ENCODE data around the gene DNAJC10.
A peak's percentile ranks its signal among the peaks of the same experiment; 100 is the strongest.
"Not testable (repeated sequence)": the region's sequence is repeated elsewhere in the genome, so short reads cannot be mapped to it uniquely, and the experiment has no call there.

Gene DNAJC10

DNA sequence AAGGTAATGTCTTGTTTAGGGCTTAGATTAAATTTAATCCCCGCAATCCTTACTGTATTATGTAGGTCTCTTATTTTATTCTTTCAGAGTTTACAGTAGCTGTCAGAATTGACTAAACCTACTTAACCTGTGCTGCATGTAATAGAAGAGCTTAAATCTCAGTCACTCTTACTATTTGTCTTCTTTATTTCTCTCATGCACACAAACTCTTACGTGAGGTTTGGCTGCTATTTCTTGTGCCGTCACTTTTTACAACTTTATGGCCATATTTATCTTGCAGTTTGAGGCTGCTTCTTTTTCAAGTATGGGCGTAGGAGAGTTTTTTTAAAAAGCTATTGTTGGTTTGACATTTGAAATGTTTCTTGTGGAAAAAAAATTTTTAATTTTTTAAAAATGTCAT, 12.0 kb downstream of the DNAJC10 start:
- DNase-seq, result no peak

DNA sequence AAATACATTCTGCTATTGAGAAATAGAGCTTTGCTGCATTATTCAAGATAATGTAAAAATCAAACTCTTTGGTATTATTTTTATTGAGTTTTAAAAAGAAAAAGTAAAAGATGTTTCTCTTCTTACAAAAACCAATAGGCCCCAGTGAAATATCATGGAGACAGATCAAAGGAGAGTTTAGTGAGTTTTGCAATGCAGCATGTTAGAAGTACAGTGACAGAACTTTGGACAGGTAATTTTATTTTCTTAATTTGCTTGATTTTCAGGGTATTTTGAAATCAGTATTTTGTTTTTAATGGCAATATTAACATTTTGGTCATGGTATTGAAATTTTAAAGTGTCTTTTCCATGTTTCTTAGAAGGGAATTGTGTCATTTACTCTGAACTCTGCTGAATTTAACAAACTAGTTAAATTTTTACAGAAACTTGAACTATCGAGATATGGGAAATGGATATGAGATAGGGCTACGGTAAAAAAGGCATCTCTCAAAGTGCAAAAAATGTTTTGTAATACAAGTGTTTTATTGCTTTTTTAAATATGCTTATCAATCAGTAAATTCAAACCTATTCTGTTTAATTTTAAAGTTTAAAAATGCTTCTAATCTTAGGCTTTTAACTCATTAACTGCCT, 13.8 kb downstream of the DNAJC10 start:
- DNase-seq, result no peak

DNA sequence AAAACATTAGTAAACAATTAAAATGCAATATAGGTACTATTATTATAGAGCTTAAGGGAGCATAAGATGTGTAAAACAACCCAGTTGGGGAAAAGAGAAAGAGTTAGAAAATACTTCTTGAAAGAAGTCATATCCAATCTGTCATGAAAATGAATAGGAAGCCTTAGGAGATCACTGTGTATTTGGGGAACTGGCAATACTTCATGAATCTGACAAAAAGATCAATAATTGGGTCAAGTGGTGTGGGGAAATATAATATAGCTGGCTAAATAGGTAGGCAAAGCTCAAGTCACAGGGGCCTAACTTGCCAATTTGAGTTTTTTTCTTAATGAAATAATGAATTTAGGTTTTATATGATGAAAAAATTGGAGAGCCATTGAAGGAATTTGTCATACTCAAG, 14.4 kb downstream of the DNAJC10 start:
- no peak for DNase-seq

DNA sequence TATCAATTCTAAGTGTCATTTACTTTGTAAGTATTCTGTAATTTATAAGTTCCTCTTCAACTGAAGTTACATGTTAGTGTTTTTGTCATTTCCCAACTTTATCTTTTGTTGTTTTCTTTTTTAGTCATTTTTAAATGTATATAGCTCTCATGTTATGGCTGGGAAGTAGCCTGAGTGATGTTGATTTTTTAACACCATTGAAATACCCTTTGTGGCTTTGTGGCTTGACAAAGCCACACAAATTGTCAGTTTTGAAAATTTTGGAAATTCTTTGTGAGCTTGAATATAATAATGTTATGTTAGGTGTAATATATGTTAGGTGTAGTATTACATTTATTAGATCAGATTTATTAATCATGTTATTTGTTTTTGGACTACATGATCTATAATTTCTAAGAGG, 16.7 kb downstream of the DNAJC10 start:
- DNase-seq, result no peak

DNA sequence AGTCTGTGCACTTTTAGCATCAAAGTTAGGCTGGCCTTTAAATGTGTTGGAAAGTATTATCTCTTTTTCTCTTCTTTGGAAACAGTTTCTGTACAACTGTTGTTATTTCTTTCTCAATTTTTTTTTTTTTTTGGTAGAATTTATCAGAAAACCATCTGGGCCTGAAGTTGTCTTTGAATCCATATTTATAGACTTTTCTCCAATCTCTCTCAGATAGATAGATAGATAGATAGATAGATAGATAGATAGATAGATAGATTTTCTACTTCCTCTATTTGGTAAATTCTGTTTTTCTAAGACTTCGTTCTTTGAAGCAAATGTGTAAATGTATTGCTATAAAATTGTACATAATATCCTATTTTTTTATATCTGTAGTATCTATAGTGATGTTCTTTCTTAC, 17.5 kb downstream of the DNAJC10 start:
- DNase-seq, result no peak

DNA sequence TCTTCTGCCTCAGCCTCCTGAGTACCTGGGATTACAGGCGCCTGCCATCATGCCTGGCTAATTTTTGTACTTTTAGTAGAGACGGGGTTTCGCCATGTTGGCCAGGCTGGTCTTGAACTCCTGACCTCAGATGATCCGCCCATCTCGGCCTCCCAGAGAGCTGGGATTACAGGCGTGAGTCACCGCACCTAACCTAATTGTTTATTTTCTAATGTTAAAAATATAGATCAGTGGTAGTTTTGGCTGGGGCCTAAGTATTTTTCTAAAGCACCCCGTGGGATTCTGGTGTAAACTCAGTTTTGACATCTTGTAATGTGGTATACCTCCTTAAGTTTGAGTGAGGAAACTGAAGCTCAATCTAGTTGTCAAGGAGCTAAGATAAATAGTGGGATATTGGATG, 20.8 kb downstream of the DNAJC10 start:
- DNase-seq, result not testable (repeated sequence)

DNA sequence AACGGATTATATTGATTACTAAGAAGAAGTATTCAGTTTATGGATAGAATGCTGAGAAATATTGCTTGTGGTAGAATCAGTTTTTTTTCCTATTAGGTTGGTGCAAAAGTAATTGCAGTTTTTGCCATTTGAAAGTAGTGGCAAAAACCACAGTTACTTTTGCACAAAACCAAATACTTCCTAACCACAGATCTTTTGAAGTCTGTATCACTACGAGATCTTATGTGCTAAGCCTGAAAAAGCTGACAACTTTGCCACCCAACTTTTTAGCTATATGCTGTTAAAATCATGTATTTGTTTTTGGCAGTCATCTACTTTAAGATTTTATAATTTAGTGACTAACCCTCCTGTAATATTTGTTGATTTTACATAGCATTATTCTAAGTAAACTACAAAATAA, 24.6 kb downstream of the DNAJC10 start:
- peak; percentile 34 for DNase-seq

DNA sequence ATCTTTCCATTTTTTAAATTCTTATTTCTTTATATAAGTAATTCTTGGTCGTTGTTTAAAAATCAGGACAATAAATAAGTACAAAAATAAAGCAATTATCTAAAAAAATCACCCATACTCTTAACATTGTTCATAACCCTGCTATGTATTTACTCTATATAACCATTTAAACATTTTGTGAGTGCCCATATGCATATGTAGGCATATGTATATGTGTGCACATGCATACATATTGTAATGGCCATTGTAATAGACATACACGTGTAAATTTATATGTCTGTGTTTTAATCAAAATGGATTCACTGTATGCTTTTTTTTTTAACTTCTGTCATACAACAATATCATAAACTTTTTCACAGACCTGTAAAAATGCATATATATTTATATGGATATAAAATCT, 25.6 kb downstream of the DNAJC10 start:
- no peak for DNase-seq

DNA sequence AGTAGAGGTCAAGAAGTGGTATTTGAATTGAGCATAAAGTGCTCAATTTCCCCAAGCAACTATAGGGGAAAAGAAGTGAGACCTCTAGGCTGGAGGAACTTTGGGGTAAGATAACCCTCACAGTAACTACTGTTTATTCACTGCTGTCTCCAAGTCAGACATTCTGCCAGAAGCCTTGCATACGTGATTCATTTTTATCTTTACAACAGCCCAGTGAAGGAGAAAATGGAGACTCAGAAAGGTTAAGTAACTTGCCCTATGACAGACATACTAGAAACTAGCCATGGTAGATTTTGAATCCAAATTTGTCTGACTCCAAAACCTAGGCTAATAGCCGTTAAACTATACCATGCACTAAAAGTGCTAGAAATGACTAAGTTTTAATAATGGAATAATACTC, 28.4 kb downstream of the DNAJC10 start:
- no peak for DNase-seq

DNA sequence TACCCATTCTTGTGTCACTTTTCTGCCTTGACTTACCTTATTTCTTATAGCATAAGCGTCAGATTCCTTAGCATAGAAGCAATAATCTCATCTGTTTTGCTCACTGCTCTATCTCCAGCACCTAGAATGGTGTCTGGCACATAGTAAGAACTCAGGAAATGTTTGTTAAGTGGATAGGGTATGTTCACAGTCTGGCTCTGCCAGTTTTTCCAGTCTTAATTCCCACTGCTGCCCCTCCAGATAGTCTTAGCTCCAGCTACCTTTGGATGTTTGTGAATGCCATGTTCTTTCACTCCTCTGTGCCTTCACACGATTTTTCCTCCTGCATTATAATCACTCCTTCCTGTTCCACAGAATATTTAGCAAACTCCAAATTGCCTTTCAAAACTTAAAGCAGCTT, 29.0 kb downstream of the DNAJC10 start:
- no peak for DNase-seq

DNA sequence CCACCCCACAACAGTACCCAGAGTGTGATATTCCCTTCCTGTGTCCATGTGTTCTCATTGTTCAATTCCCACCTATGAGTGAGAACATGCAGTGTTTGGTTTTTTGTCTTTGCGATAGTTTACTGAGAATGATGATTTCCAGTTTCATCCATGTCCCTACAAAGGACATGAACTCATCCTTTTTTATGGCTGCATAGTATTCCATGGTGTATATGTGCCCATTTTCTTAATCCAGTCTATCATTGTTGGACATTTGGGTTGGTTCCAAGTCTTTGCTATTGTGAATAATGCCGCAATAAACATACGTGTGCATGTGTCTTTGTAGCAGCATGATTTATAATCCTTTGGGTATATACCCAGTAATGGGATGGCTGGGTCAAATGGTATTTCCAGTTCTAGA, 29.8 kb downstream of the DNAJC10 start:
- not testable (repeated sequence) for DNase-seq

DNA sequence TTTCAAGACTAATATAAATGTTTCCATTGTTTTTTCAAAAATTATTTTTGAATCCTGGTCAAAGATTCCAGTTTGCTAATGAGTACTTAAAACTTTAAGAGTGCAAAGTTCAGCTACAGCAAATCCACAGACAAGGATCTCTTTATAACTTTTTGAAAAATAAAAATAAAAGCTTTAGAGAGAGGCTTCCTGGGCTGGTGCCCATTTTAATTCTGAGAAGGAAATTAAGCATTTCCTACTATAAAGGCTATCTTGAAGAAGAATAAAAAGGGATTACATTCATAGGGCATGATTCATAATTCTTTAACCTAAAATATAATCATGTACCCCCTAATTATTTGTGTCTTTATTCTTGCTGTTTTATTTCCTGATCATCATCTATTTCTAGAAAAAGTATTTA, 38.2 kb downstream of the DNAJC10 start:
- no peak for DNase-seq

DNA sequence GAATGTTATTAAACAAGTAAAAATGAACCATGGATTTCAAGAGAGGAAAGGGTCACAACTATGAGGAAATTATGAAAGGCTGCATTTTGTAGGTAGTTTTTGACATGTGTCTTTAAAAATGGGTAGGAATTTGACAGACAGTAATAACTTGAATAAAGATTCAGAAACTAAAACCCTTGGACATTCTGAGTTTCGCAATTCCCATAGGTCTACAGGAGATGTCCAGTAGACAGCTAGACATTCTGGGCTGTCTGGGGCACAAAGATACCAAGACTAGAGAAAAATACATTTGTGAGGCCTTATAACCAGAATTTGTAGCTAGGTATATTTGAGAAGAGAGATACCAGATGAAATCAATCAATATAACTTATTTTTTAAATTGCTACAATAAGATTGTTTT, 42.3 kb downstream of the DNAJC10 start:
- DNase-seq, result no peak

DNA sequence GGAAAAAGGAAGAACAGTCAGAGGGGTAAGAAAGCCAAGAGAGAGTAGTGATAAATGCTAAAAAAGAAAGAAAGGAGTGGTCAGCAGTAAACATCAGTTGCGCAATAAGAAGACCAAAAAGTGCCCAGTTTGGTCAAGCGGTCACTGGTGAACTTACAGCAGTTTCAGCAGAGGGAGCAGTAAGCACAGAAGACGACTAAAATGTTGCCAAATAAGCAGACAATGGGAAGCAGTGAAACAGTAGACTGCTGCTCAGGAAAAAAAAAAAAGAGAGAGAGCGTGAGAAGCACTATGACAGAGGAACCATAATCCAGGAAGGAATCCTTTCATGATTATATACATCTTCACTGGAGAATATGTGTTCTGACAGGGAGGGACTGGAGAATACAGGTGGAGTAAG, 45.8 kb downstream of the DNAJC10 start:
- no peak for DNase-seq

DNA sequence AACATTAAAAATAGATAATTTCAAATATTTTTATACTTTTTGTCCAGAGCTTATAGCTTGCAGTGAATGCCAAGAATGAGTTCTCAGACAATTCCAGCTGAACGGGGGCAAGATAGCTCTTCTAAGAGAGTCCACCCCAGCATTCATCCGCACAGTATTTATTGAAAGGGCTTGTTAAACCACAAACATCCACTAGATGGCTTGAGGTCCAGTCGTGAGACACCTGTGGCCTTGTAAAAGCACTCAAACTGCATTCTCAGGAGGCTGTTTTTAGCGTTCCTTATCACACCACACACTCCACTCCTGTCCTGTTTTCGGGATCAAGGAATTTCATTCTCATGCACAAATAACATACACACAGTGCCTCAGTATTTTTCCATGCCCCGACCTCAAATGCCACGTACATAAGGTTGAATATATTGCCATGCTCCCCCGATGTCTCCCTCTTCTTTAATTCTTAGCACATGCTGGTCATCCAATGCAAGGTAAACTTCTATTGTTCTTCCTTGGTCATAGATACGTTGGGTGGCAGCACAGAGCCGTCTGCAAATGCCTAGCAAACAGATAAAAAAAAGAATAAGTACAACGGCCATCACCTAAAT, 47.4 kb downstream of the DNAJC10 start:
- DNase-seq, result peak; percentile 26

DNA sequence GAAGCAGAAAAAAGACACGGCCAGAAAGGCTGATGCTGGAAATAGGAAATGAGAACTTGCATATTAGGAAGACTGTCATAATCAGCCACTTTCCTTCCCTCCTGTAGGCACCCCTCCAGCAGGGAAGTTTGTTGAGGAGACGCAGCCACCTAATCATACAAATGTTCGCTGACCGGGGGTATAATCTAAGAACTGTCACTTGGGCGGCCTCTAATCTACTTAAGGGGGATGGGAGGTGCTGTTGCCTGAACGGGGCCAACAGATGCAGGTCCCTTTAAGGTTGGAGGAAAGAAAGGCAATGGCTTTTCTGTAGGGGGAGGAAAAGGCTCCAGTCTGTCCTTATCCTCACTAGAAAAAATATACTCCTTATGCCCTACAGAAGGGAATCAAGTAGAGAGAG, 50.6 kb downstream of the DNAJC10 start:
- DNase-seq, result no peak

DNA sequence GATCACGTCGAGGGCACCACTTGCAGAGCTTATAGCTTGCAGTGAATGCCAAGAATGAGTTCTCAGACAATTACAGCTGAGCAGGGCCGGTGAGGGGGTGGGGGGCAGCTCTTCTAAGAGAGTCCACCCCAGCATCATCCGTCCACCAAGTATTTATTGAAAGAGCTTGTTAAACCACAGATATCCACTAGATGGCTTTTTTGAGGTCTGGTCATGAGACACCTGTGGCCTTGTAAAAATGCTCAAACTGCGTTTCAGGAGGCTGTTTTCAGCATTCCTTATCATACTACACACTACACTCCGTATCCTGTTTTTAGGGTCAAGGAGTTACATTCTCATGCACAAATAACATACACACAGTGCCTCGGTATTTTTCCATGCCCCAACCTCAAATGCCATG, 51.5 kb downstream of the DNAJC10 start:
- DNase-seq, result peak; percentile 16

DNA sequence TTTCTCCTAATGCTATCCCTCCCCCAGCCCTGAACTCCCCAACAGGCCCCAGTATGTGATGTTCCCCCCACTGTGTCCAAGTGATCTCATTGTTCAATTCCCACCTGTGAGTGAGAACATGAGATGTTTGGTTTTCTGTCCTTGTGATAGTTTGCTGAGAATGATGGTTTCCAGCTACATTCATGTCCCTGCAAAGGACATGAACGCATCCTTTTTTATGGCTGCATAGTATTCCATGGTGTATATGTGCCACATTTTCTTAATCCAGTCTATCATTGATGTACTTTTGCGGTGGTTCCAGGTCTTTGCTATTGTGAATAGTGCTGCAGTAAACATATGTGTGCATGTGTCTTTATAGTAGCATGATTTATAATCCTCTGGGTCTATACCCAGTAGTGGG, 52.9 kb downstream of the DNAJC10 start:
- not testable (repeated sequence) for DNase-seq

DNA sequence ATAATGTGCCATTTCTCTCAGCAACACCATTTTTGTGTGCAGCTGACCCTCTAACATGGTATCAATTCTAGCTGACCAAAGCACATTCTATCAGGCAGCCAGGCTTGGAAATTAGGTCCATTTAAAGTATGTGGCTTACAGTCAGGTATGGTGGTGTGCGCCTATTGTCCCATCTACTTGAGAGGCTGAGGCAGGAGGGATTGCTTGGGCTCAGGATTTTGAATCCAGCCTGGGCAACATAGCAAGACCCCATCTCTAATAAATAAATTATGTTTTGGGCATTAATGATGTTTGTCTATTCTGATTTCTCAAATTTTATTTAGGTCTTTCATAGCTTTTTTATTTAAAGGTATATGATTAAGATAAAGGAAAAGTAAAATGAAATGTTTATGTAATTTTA, 63.3 kb downstream of the DNAJC10 start:
- DNase-seq, result no peak

DNA sequence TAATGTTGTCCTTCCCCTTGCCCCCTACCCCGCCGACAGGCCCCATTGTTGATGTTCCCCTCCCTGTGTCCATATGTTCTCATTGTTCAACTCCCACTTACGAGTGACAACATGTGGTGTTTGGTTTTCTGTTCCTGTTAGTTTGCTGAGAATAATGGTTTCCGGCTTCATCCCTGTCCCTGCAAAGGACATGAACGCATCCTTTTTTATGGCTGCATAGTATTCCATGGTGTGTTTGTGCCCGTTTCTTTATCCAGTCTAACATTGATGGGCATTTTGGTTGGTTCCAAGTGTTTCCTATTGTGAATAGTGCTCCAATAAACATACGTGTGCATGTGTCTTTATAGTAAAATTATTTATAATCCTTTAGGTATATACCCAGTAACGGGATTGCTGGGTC, 65.0 kb downstream of the DNAJC10 start:
- not testable (repeated sequence) for DNase-seq

DNA sequence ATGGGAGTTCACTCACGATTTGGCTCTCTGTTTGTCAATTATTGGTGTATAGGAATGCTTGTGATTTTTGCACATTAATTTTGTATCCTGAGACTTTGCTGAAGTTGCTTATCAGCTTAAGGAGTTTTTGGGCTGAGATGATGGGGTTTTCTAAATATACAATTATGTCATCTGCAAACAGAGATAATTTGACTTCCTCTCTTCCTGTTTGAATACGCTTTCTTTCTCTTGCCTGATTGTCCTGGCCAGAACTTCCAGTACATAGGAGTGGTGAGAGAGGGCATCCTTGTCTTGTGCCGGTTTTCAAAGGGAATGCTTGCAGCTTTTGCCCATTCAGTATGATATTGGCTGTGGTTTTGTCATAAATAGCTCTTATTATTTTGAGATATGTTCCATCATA, 66.6 kb downstream of the DNAJC10 start:
- DNase-seq, result not testable (repeated sequence)

DNA sequence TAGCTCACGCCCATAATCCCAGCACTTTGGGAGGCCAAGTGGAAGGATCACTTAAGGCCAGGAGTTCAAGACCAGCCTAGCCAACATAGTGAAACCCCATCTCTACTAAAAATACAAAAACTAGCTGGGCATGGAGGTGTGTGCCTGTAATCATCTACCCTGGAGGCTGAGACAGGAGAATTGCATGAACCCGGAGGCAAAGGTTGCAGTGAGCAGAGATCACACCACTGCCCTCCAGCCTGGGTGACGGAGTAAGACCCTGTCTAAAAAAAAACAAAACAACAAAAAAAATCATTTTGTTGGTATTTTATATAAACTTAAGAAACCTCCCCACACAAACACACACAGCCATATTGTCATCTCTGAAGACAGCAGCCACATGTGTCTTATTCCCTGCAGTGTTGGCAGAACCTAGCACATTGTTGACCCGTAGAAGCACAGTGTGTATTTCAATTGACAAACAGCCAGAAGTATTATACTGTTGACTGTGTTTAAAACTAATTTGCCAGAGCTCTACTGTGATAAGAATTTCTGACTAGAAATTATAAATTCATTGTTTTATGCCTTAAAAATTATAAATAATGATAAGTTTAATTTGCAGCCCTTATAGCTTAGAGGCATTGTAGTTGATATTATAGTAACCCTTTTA, 68.1 kb downstream of the DNAJC10 start:
- DNase-seq, result no peak

DNA sequence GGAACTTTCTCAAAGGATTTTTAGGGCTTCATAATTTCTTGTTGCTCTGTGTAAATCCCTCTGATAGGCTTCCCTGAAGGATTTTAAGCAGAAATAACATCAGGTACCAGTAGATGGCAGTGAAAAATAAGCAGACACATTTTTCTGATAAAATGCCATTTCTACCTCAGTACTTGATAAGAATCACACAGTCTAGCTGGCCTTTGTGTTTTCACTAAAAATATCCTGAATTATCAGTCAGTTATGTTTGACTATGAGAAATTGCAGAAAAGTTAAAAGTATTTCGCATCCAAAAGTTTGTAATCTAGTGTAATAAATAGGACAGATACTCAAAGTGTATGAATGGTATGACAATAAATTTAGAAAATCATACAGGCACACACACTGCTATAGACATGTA, 68.7 kb downstream of the DNAJC10 start:
- peak; percentile 11 for DNase-seq

DNA sequence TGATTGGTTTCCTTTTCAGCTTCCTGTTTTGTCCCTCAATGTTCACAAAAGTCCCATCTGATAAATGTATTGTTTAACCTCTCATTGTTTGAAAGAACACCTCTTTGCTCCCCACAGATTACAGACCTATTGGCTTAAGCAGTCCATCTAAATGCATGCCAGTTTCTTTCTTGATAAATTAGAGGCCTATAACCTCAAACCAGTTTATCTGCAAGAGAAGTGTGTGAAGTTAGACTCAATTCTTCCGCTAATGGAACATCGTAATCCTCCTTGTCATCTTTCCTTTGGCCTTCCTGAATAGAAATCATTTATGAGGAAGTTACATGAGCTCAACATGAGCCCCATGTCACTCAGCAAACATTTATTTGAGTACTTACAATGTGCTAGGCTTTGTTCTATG, 76.4 kb downstream of the DNAJC10 start:
- no peak for DNase-seq

DNA sequence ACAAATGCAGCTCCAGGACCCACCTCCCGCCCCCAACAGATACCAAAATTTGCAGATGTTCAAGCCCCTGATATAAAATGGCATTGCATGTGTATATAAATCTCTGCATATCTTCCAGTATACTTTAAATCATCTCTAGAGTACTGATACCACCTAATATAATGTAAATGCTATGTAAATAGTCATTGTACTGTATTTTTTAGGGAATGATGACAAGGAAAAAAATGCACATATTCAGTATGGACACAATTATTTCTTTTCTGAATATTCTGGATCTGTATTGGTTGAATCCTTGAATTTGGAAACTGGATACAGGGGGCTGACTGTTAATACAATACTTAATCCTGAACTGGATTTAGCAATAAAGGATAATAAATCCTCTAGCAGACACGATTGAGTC, 82.7 kb downstream of the DNAJC10 start:
- no peak for DNase-seq
